Pancreas (tissue), 10 donors: ENCODE data around the gene SCAF8. TPM values are rescaled to one million over a fixed set of nuclear protein-coding genes. Genes with fewer than 3 reads are reported as not detected.

Experiments
- ATAC-seq, 4 donors: fragments of 200-7000 bp; cut with Tn5 transposase; one replicate each; pipeline versions ENCODE4 v1.8.0 to v1.9.1; 2020; ENCODE audit warnings: mild to moderate bottlenecking in 4 of 4, moderate library complexity in 4 of 4
- DNase-seq, 6 donors: peaks; one replicate each; pipeline ENCODE4 v3.0.0-alpha.2; 2020
- FAIRE-seq: peaks from 2 replicates; lab custom pipeline; 2012; peaks lifted over from hg19 to GRCh38; lab: Jason Lieb, UNC
- H3K27ac ChIP-seq, 4 donors: fragments of 200-600 bp; sonication (generic); 1 replicate in 3 of 4; 2 replicates in 1 of 4; pipeline versions ENCODE4 v1.5.0 to v1.8.0; 2020
- H3K27me3 ChIP-seq, 4 donors: fragments of 200-600 bp; one replicate each; pipeline ENCODE4 v1.8.0; 2021
- H3K36me3 ChIP-seq, 3 donors: fragments of 200-600 bp; sonication (generic) in 1 of 3; one replicate each; pipeline versions ENCODE4 v1.5.0 to v1.8.0; 2020 to 2021
- H3K4me1 ChIP-seq, 3 donors: fragments of 200-600 bp; one replicate each; pipeline ENCODE4 v1.8.0; 2021
- H3K4me3 ChIP-seq, 4 donors: fragments of 200-600 bp; sonication (generic) in 2 of 4; one replicate each; pipeline versions ENCODE4 v1.5.0 to v1.8.0; 2020 to 2021
- H3K9me3 ChIP-seq, 4 donors: fragments of 200-600 bp; one replicate each; pipeline ENCODE4 v1.8.0; 2021
- CTCF ChIP-seq, 4 donors: fragments of 200-600 bp; sonication (generic) in 3 of 4; IDR thresholded peaks; one replicate each; pipeline versions ENCODE4 v1.5.0 to v1.8.0; 2021; ENCODE audit warnings: antibody characterized with exemption in 4 of 4
- WGBS, 2 donors: extraction: QIAGEN DNeasy Blood & Tissue Kit; methylation state at CpG; one replicate each; pipeline ENCODE4 v1.1.7; 2013; 5-methylcytosine and 5-hydroxymethylcytosine counted together
- intact Hi-C, 3 donors: fragments of 100-400 bp; cut with DNase I; formaldehyde crosslinking; loops; one replicate each; pipeline versions ENCODE4 v1.11.1 to v1.14.2; 2022
- polyA plus RNA-seq, 2 donors: library from polyadenylated mRNA; stranded (reverse); fragments of 200-250 nt; gene quantifications; one replicate each; pipeline ENCODE4 v1.2.3, GENCODE V29; 2013
- total RNA-seq, 6 donors: library from RNA; stranded (reverse); fragmentation: NEBNext Ultra II Directional in 4 of 6; extraction: Animal tissue kit (Norgen Biotek cat#: 25700) in 4 of 6; gene quantifications; one replicate each; pipeline versions ENCODE4 v1.2.1 to v1.2.4, GENCODE V29; 2021 to 2023
- donor health status: healthy with polysubstance abuse.
- donor health status: DM: no; HTN: no; CAD: no; lungs with moderate emphysema.
- donor health status: DM: no; HTN: no; CAD: no.
- donor health status: control.
- donor health status: control.
- donor health status: Bipolar disorder and iron deficiency.
- donor health status: DM: yes; HTN: yes; CAD: no.
- donor health status: DM: no; HTN: no; CAD: no.
- donor health status: DM: no; HTN: no; CAD: no.
- donor health status: DM: yes; HTN: yes; CAD: no.

Gene SCAF8
- total and polyA plus RNA-seq, 8 donors: 8.3 to 25.4 (median 16.2) TPM

- H3K4me3 ChIP-seq: no peak overlapping the region
- DNase-seq (no peak), FAIRE-seq (no peak), ATAC-seq (no peak)
- no peaks in the 10 kb centered on the region for H3K27me3 ChIP-seq
- no peak overlapping the region for H3K27ac ChIP-seq
- 96 to 97% methylated on average over 5 of the region's 5 CpGs for WGBS, 2 donors
- H3K4me1 ChIP-seq: no peaks in the 10 kb centered on the region
- no peak for TF ChIP-seq CTCF (IDR thresholded peaks at IDR 0.05)
- H3K9me3 ChIP-seq: no peaks in the 10 kb centered on the region
- no peaks in the 10 kb centered on the region for H3K36me3 ChIP-seq
- intact Hi-C loops: no loop called here
Measured at GRCh38 chr6:154857529-154857928, 124.3 kb downstream of the SCAF8 start.

- no peak for ATAC-seq
Measured at GRCh38 chr6:154861825-154862224, 128.6 kb downstream of the SCAF8 start.

GRCh38 chr6:154862536-154862935 lies 129.3 kb downstream of the SCAF8 start:
- DNase-seq (no peak), FAIRE-seq (no peak), ATAC-seq (no peak)
- Histone ChIP-seq H3K27ac (no peak overlapping the region), H3K36me3 (no peaks in the 10 kb centered on the region), H3K4me1 (peaks cover 0 to 10% (median 4%) of the 10 kb centered on the region in 3 donors), H3K4me3 (no peak overlapping the region), H3K9me3 (no peaks in the 10 kb centered on the region), H3K27me3 (no peaks in the 10 kb centered on the region)
- WGBS, 2 donors: 89 to 91% methylated on average over 11 of the region's 11 CpGs
- intact Hi-C loops: no loop called here
- TF ChIP-seq CTCF (IDR thresholded peaks at IDR 0.05): no peak

More at GRCh38 chr6:154861825-154862224, 128.6 kb downstream of the SCAF8 start:
- Histone ChIP-seq H3K4me1 (peaks cover 0 to 10% (median 4%) of the 10 kb centered on the region in 3 donors), H3K4me3 (no peak overlapping the region), H3K27me3 (no peaks in the 10 kb centered on the region), H3K36me3 (no peaks in the 10 kb centered on the region), H3K9me3 (no peaks in the 10 kb centered on the region), H3K27ac (no peak overlapping the region)
- TF ChIP-seq CTCF (IDR thresholded peaks at IDR 0.05): no peak
- DNase-seq (no peak), FAIRE-seq (no peak)
- intact Hi-C loops: no loop called here
- 73 to 77% methylated on average over 1 of the region's 1 CpG for whole genome bisulfite sequencing, 2 donors

GRCh38 chr6:154864066-154864430 lies 130.8 kb downstream of the SCAF8 start:
- peak; percentile 24 to 57 (median 52) for ATAC-seq
- Histone ChIP-seq H3K36me3 (no peaks in the 10 kb centered on the region), H3K4me1 (peaks cover 0 to 10% (median 4%) of the 10 kb centered on the region in 3 donors), H3K9me3 (no peaks in the 10 kb centered on the region), H3K4me3 (no peak overlapping the region), H3K27ac (peak overlapping the region in 2 of 4 donors; percentile 50 to 61), H3K27me3 (no peaks in the 10 kb centered on the region)
- no peak for TF ChIP-seq CTCF (IDR thresholded peaks at IDR 0.05)
- no peak for DNase-seq
- 16 to 31% methylated on average over 3 of the region's 3 CpGs for WGBS, 2 donors
- intact Hi-C loops: no loop called here
- FAIRE-seq: no peak

- FAIRE-seq (no peak), DNase-seq (no peak), ATAC-seq (no peak)
- no peak overlapping the region for H3K27ac ChIP-seq
- intact Hi-C loops: no loop called here
- H3K9me3 ChIP-seq: no peaks in the 10 kb centered on the region
- no peak for TF ChIP-seq CTCF (IDR thresholded peaks at IDR 0.05)
- no peaks in the 10 kb centered on the region for H3K27me3 ChIP-seq
- H3K4me3 ChIP-seq: no peak overlapping the region
- peaks cover 0 to 10% (median 4%) of the 10 kb centered on the region in 3 donors for H3K4me1 ChIP-seq
- no peaks in the 10 kb centered on the region for H3K36me3 ChIP-seq
- WGBS, 2 donors: 86 to 88% methylated on average over 4 of the region's 4 CpGs
Measured at GRCh38 chr6:154865291-154865690, 132.1 kb downstream of the SCAF8 start.
